ENCODE results near the gene KNDC1.

- TF ChIP-seq, protein P1, sequence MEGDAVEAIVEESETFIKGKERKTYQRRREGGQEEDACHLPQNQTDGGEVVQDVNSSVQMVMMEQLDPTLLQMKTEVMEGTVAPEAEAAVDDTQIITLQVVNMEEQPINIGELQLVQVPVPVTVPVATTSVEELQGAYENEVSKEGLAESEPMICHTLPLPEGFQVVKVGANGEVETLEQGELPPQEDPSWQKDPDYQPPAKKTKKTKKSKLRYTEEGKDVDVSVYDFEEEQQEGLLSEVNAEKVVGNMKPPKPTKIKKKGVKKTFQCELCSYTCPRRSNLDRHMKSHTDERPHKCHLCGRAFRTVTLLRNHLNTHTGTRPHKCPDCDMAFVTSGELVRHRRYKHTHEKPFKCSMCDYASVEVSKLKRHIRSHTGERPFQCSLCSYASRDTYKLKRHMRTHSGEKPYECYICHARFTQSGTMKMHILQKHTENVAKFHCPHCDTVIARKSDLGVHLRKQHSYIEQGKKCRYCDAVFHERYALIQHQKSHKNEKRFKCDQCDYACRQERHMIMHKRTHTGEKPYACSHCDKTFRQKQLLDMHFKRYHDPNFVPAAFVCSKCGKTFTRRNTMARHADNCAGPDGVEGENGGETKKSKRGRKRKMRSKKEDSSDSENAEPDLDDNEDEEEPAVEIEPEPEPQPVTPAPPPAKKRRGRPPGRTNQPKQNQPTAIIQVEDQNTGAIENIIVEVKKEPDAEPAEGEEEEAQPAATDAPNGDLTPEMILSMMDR (IDR thresholded peaks at IDR 0.05; ENCODE audit: low read depth, low read length): no peak
- TF ChIP-seq POLR2A (IDR thresholded peaks at IDR 0.05; ENCODE audit: extremely low read depth, insufficient read length) (no peak), MYC (IDR thresholded peaks at IDR 0.05; ENCODE audit: low read depth, low read length) (no peak)
Measured at GRCh38 chr10:133164816-133165555, 5.0 kb downstream of the KNDC1 start.

Measured in NB4 (cell line).